Keratinocyte (primary cell): Measurements from ENCODE around the gene ZNF462. TPM values are rescaled to one million over a fixed set of nuclear protein-coding genes. Genes with fewer than 3 reads are reported as not detected.

Experiments
- DNase-seq: peaks from one replicate; pipeline ENCODE4 v3.0.0-alpha.2; 2011; ENCODE audit warnings: low read depth, missing footprints, low spot score
- FAIRE-seq: peaks from 2 replicates; lab custom pipeline; 2011; peaks lifted over from hg19 to GRCh38; lab: Jason Lieb, UNC
- H2AFZ ChIP-seq: 2 replicates; pipeline ENCODE4 v1.6.0; 2012; ENCODE audit warnings: low read length, control low read depth, inconsistent platforms; ENCODE audit not compliant: control insufficient read depth
- H3K27ac ChIP-seq: 2 replicates; pipeline ENCODE4 v1.5.1; 2011; ENCODE audit warnings: low read length; ENCODE audit not compliant: control insufficient read depth, insufficient read depth
- H3K27me3 ChIP-seq: 3 replicates; pipeline ENCODE4 v1.6.0; 2011; ENCODE audit warnings: low read length; ENCODE audit not compliant: control insufficient read depth, insufficient read depth; ENCODE audit errors: extremely low read depth
- H3K36me3 ChIP-seq, 2 experiments: 2 replicates in 1 of 2; 3 replicates in 1 of 2; pipeline ENCODE4 v1.5.1; 2011; ENCODE audit warnings: low read length in 2 of 2, mild to moderate bottlenecking in 1 of 2; ENCODE audit not compliant: control insufficient read depth in 2 of 2, insufficient read depth in 2 of 2; ENCODE audit errors: extremely low read depth in 1 of 2
- H3K4me1 ChIP-seq: 3 replicates; pipeline ENCODE4 v1.5.1; 2011; ENCODE audit warnings: low read length; ENCODE audit not compliant: control insufficient read depth, insufficient read depth; ENCODE audit errors: extremely low read depth
- H3K4me2 ChIP-seq: 3 replicates; pipeline ENCODE4 v1.6.0; 2011; ENCODE audit warnings: low read depth, low read length; ENCODE audit not compliant: control insufficient read depth, insufficient read depth; ENCODE audit errors: extremely low read depth
- H3K4me3 ChIP-seq, 3 experiments: fragments of 200-600 bp in 1 of 3; sonication (generic) in 1 of 3; 2 replicates in 2 of 3; 3 replicates in 1 of 3; pipeline ENCODE4 v1.5.1; 2011 to 2016; ENCODE audit warnings: low read length in 3 of 3, mild to moderate bottlenecking in 3 of 3, control low read depth in 2 of 3, inconsistent platforms in 1 of 3, low read depth in 1 of 3, mixed read lengths in 1 of 3, mixed run types in 1 of 3, moderate library complexity in 1 of 3; ENCODE audit not compliant: control insufficient read depth in 2 of 3, insufficient read depth in 2 of 3; ENCODE audit errors: extremely low read depth in 1 of 3
- H3K79me2 ChIP-seq: 2 replicates; pipeline ENCODE4 v1.6.0; 2012; ENCODE audit warnings: low read length; ENCODE audit not compliant: control insufficient read depth, insufficient read depth
- H3K9ac ChIP-seq: 3 replicates; pipeline ENCODE4 v1.6.0; 2011; ENCODE audit warnings: low read length; ENCODE audit not compliant: control insufficient read depth, insufficient read depth; ENCODE audit errors: extremely low read depth
- H3K9me1 ChIP-seq: 3 replicates; pipeline ENCODE4 v1.6.0; 2011; ENCODE audit warnings: low read length; ENCODE audit not compliant: control insufficient read depth, insufficient read depth; ENCODE audit errors: extremely low read depth
- H3K9me3 ChIP-seq: 2 replicates; pipeline ENCODE4 v1.5.1; 2012; ENCODE audit warnings: low read depth, low read length; ENCODE audit not compliant: control insufficient read depth
- H4K20me1 ChIP-seq: 3 replicates; pipeline ENCODE4 v1.6.0; 2011; ENCODE audit warnings: low read length; ENCODE audit not compliant: control insufficient read depth, insufficient read depth; ENCODE audit errors: extremely low read depth
- CTCF ChIP-seq, 3 experiments: IDR thresholded peaks in 1 of 3; conservative IDR thresholded peaks in 1 of 3; optimal IDR thresholded peaks in 1 of 3; 2 replicates in 2 of 3; 3 replicates in 1 of 3; pipeline versions ENCODE3 to v1.5.1; 2011; ENCODE audit warnings: low read length in 3 of 3, mild to moderate bottlenecking in 3 of 3, moderate library complexity in 2 of 3, control low read depth in 1 of 3, inconsistent platforms in 1 of 3; ENCODE audit not compliant: insufficient read depth in 2 of 3; ENCODE audit errors: extremely low read depth in 1 of 3
- EZH2 ChIP-seq: IDR thresholded peaks from one replicate; pipeline ENCODE4 v1.6.1; 2012; ENCODE audit warnings: inconsistent platforms, mild to moderate bottlenecking, low read length, moderate library complexity
- dilution Hi-C: fragments of 300-500 bp; cut with MboI; formaldehyde crosslinking; loops from one replicate; pipeline ENCODE4 v1.7.0; 2020; ENCODE audit warnings: low sequenced_read_pairs; ENCODE audit not compliant: extremely low pct_ligation_motif_present
- polyA plus RNA-seq, 5 experiments: library from polyadenylated mRNA; depleted of rRNA in 3 of 5; stranded (reverse) in 3 of 5; stranded (forward) in 1 of 5; unstranded in 1 of 5; fragments of >200 nt; gene quantifications; 1 replicate in 1 of 5; 2 replicates in 3 of 5; 3 replicates in 1 of 5; pipeline versions ENCODE4 v1.2.1 to v1.2.3, GENCODE V29; 2011 to 2012; ENCODE audit warnings: missing spikeins in 2 of 5, low read depth in 1 of 5, low replicate concordance in 1 of 5

Gene ZNF462
- polyA plus RNA-seq, 1 donor (not counting 4 experiments of a cell fraction or from before 2014, with no cell fraction given), result 7.8 TPM

GRCh38 chr9:106972082-106972481 is 109.1 kb downstream of the ZNF462 start:
- H3K36me3 ChIP-seq, result peaks cover 21 to 39% of the 10 kb centered on the region in 2 experiments
- H3K4me3 ChIP-seq, result no peak overlapping the region
- no peak for DNase-seq
- FAIRE-seq, result no peak
- no peak overlapping the region for H3K4me2 ChIP-seq
- no peaks in the 10 kb centered on the region for H4K20me1 ChIP-seq
- TF ChIP-seq CTCF (optimal IDR thresholded peaks at IDR 0.05 in 1 of 3, IDR thresholded peaks at IDR 0.05 in 1 of 3, conservative IDR thresholded peaks at IDR 0.05 in 1 of 3; ENCODE audit: extremely low read depth in 1 of 3, insufficient read depth in 2 of 3, low read length in 3 of 3) (no peak), EZH2 (no peak)
- no peak overlapping the region for H3K9ac ChIP-seq
- dilution Hi-C loops, result no loop called here
- H3K27ac ChIP-seq, result no peak overlapping the region
- no peak overlapping the region for H2AFZ ChIP-seq
- H3K4me1 ChIP-seq, result no peaks in the 10 kb centered on the region
- no peaks in the 10 kb centered on the region for H3K27me3 ChIP-seq
- H3K79me2 ChIP-seq, result no peaks in the 10 kb centered on the region
- no peaks in the 10 kb centered on the region for H3K9me1 ChIP-seq
- H3K9me3 ChIP-seq, result no peaks in the 10 kb centered on the region

- no peaks in the 10 kb centered on the region for H3K4me1 ChIP-seq
- DNase-seq (no peak), FAIRE-seq (no peak)
- TF ChIP-seq CTCF (optimal IDR thresholded peaks at IDR 0.05 in 1 of 3, IDR thresholded peaks at IDR 0.05 in 1 of 3, conservative IDR thresholded peaks at IDR 0.05 in 1 of 3; ENCODE audit: extremely low read depth in 1 of 3, insufficient read depth in 2 of 3, low read length in 3 of 3) (no peak), EZH2 (no peak)
- no peak overlapping the region for H3K4me3 ChIP-seq
- no peaks in the 10 kb centered on the region for H3K9me3 ChIP-seq
- no peak overlapping the region for H3K4me2 ChIP-seq
- peaks cover 25 to 46% of the 10 kb centered on the region in 2 experiments for H3K36me3 ChIP-seq
- H4K20me1 ChIP-seq, result no peaks in the 10 kb centered on the region
- no peaks in the 10 kb centered on the region for H3K9me1 ChIP-seq
- no peaks in the 10 kb centered on the region for H3K27me3 ChIP-seq
- H3K79me2 ChIP-seq, result no peaks in the 10 kb centered on the region
- no peak overlapping the region for H3K27ac ChIP-seq
- H2AFZ ChIP-seq, result no peak overlapping the region
- dilution Hi-C loops, result no loop called here
- no peak overlapping the region for H3K9ac ChIP-seq
Observed at GRCh38 chr9:106974341-106974740, 111.4 kb downstream of the ZNF462 start.
